SK-N-SH treated with all-trans-retinoic acid at 6 μM for 48 hours (cell line): Measurements from ENCODE around the gene DCDC2C.

Experiments used
- ATAC-seq: fragments of 200-7000 bp; cut with Tn5 transposase; 3 replicates; pipeline ENCODE4 v1.9.1; 2020; ENCODE audit warnings: mild to moderate bottlenecking, moderate library complexity
- ARNTL ChIP-seq: fragments of 450-650 bp; formaldehyde crosslinking; IDR thresholded peaks from 2 replicates; pipeline ENCODE4 v1.5.0; 2020; ENCODE audit warnings: low read depth, mild to moderate bottlenecking, moderate library complexity, borderline replicate concordance
- BACH2 ChIP-seq: fragments of 250-450 bp; sonication (Bioruptor Pico); IDR thresholded peaks from 2 replicates; pipeline ENCODE4 v1.9.0; 2021; ENCODE audit warnings: mild to moderate bottlenecking, borderline replicate concordance
- CSDC2 ChIP-seq: fragments of 250-450 bp; sonication (Bioruptor Pico); IDR thresholded peaks from 2 replicates; pipeline ENCODE4 v1.5.0; 2020; ENCODE audit warnings: mild to moderate bottlenecking, moderate library complexity
- CSRNP3 ChIP-seq: fragments of 250-450 bp; sonication (Bioruptor Pico); IDR thresholded peaks from 2 replicates; pipeline ENCODE4 v1.5.1; 2021; ENCODE audit warnings: mild to moderate bottlenecking, moderate library complexity
- ESRRG ChIP-seq: fragments of 250-450 bp; sonication (Bioruptor Pico); IDR thresholded peaks from 2 replicates; pipeline ENCODE4 v1.6.1; 2021; ENCODE audit warnings: mild to moderate bottlenecking
- GLIS3 ChIP-seq: fragments of 250-450 bp; sonication (Bioruptor Pico); IDR thresholded peaks from 2 replicates; pipeline ENCODE4 v1.5.0; 2020; ENCODE audit warnings: mild to moderate bottlenecking, moderate library complexity
- ISL1 ChIP-seq: fragments of 250-450 bp; sonication (Bioruptor Pico); IDR thresholded peaks from 2 replicates; pipeline ENCODE4 v2.1.2; 2022; ENCODE audit warnings: mild to moderate bottlenecking, moderate library complexity
- OSR1 ChIP-seq: fragments of 250-450 bp; sonication (Bioruptor Pico); IDR thresholded peaks from 2 replicates; pipeline ENCODE4 v1.8.0; 2022; ENCODE audit warnings: moderate library complexity, mild to moderate bottlenecking, inconsistent platforms
- PATZ1 ChIP-seq: fragments of 250-450 bp; sonication (Bioruptor Pico); IDR thresholded peaks from 2 replicates; pipeline ENCODE4 v1.8.0; 2020; ENCODE audit warnings: mild to moderate bottlenecking, moderate library complexity, borderline replicate concordance
- PPARA ChIP-seq: fragments of 250-450 bp; sonication (Bioruptor Pico); IDR thresholded peaks from 2 replicates; pipeline ENCODE4 v1.5.0; 2020; ENCODE audit warnings: mild to moderate bottlenecking, borderline replicate concordance
- RARB ChIP-seq: fragments of 250-450 bp; sonication (Bioruptor Pico); IDR thresholded peaks from 2 replicates; pipeline ENCODE4 v1.8.0; 2021; ENCODE audit warnings: mild to moderate bottlenecking, moderate library complexity
- TCF4 ChIP-seq: fragments of 250-450 bp; sonication (Bioruptor Pico); IDR thresholded peaks from 2 replicates; pipeline ENCODE4 v1.8.0; 2021; ENCODE audit warnings: mild to moderate bottlenecking, moderate library complexity, borderline replicate concordance
- TOX ChIP-seq: fragments of 250-450 bp; sonication (Bioruptor Pico); IDR thresholded peaks from 2 replicates; pipeline ENCODE4 v1.8.0; 2021; ENCODE audit warnings: mild to moderate bottlenecking, moderate library complexity, borderline replicate concordance
- TSHZ2 ChIP-seq: fragments of 250-450 bp; sonication (Bioruptor Pico); IDR thresholded peaks from 2 replicates; pipeline ENCODE4 v1.5.0; 2020; ENCODE audit warnings: mild to moderate bottlenecking, moderate library complexity
- ZFP3 ChIP-seq: fragments of 250-450 bp; sonication (Bioruptor Pico); IDR thresholded peaks from 2 replicates; pipeline ENCODE4 v1.5.0; 2020; ENCODE audit warnings: mild to moderate bottlenecking, moderate library complexity
- ZNF70 ChIP-seq: fragments of 450-650 bp; formaldehyde crosslinking; IDR thresholded peaks from 2 replicates; pipeline ENCODE4 v1.5.0; 2020; ENCODE audit warnings: mild to moderate bottlenecking, moderate library complexity
- ZNF8 ChIP-seq: fragments of 450-650 bp; formaldehyde crosslinking; IDR thresholded peaks from 2 replicates; pipeline ENCODE4 v1.5.0; 2020; ENCODE audit warnings: mild to moderate bottlenecking, moderate library complexity
- TF ChIP-seq, protein P1 (sequence below): fragments of 250-450 bp; sonication (Bioruptor Pico); IDR thresholded peaks from 2 replicates; pipeline ENCODE4 v1.8.0; 2021; ENCODE audit warnings: low read depth, mild to moderate bottlenecking, moderate library complexity, borderline replicate concordance
- TF ChIP-seq, protein P2 (sequence below): fragments of 250-450 bp; sonication (Bioruptor Pico); IDR thresholded peaks from 2 replicates; pipeline ENCODE4 v1.5.1; 2020; ENCODE audit warnings: low read depth, mild to moderate bottlenecking, moderate library complexity

Gene DCDC2C

GRCh38 chr2:3754280-3754679 is 50.9 kb downstream of the DCDC2C start (continued):
- TF ChIP-seq, protein P1, sequence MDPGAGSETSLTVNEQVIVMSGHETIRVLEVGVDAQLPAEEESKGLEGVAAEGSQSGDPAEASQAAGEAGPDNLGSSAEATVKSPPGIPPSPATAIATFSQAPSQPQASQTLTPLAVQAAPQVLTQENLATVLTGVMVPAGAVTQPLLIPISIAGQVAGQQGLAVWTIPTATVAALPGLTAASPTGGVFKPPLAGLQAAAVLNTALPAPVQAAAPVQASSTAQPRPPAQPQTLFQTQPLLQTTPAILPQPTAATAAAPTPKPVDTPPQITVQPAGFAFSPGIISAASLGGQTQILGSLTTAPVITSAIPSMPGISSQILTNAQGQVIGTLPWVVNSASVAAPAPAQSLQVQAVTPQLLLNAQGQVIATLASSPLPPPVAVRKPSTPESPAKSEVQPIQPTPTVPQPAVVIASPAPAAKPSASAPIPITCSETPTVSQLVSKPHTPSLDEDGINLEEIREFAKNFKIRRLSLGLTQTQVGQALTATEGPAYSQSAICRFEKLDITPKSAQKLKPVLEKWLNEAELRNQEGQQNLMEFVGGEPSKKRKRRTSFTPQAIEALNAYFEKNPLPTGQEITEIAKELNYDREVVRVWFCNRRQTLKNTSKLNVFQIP (CRISPR knock-in tag) = no peak
- TF ChIP-seq TCF4 (CRISPR knock-in tag) = no peak

DNA sequence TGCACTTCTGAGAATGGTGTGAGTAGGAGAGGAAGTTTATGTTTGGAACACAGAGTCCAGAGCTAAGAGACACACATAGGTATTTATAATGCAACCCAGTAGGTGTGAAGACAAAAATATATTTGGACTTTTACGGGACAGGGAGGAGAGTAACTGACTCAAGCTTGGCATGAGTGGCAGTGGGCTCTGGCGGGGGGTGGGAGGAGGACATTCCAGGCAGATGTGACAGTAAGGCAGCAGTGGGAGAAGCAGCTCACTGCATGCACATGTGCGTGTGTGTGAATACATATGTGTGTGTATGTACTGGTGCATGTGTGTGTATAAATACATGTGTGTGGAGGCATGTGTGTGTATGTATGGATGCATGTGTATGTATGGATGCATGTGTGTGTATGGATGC is 51.4 kb downstream of the DCDC2C start:
- no peak for ATAC-seq

DNA sequence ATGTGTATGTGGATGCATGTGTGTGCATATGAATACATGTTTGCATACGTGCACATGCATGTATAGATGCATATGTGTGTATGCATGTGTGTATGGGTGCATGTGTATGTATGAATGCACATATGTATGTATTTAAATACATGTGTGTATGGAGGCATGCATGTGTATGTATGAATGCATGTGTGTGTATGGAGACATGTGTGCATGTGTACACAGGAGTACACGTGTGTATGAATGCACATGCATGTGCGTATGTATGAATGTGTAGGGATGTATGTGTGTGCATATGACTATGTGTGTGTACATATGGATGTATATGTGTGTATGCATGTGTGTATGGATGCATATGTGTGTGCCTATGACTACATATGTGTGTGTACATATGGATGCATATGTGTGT is 51.9 kb downstream of the DCDC2C start:
- ATAC-seq = no peak
- no peak for TF ChIP-seq ZNF70 (CRISPR knock-in tag)
- no peak for TF ChIP-seq ESRRG
- TF ChIP-seq TOX (CRISPR knock-in tag) = no peak
- TF ChIP-seq ZNF8 (CRISPR knock-in tag) = no peak
- no peak for TF ChIP-seq OSR1 (CRISPR knock-in tag)
- TF ChIP-seq, protein P2, sequence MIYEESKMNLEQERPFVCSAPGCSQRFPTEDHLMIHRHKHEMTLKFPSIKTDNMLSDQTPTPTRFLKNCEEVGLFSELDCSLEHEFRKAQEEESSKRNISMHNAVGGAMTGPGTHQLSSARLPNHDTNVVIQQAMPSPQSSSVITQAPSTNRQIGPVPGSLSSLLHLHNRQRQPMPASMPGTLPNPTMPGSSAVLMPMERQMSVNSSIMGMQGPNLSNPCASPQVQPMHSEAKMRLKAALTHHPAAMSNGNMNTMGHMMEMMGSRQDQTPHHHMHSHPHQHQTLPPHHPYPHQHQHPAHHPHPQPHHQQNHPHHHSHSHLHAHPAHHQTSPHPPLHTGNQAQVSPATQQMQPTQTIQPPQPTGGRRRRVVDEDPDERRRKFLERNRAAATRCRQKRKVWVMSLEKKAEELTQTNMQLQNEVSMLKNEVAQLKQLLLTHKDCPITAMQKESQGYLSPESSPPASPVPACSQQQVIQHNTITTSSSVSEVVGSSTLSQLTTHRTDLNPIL (CRISPR knock-in tag) = no peak
- no peak for TF ChIP-seq ISL1
- TF ChIP-seq ZFP3 (CRISPR knock-in tag) = no peak
- TF ChIP-seq GLIS3 (CRISPR knock-in tag) = no peak
- TF ChIP-seq CSDC2 (CRISPR knock-in tag) = no peak
- TF ChIP-seq, all 23 proteins: peak for 0

More for the DNA sequence above, 51.4 kb downstream of the DCDC2C start:
- TF ChIP-seq TCF4 (CRISPR knock-in tag) (no peak), TSHZ2 (CRISPR knock-in tag) (no peak), RARB (no peak), BACH2 (CRISPR knock-in tag) (no peak), ZNF8 (CRISPR knock-in tag) (no peak), CSDC2 (CRISPR knock-in tag) (no peak), ESRRG (no peak), GLIS3 (CRISPR knock-in tag) (no peak), PATZ1 (CRISPR knock-in tag) (no peak), PPARA (CRISPR knock-in tag) (no peak), ARNTL (CRISPR knock-in tag) (no peak), TOX (CRISPR knock-in tag) (no peak)

DNA sequence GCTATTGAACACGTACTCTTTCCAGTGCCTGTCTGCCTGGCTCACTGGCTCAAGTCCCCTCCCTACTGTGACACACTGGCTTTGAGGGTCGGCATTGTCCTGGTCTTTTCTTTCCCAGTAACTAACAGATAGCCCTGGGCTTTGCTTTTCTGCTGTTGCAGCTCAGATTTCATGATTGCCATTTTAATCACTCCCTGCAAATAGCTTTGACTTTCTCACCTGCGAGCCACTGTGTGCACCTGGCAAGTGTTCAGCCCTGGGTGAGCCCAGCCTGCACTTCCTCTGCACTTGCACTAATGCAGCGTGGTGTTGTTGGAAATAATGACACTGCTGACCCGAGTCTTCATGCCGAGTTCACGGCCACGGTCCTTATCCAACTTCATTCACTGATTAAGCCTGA is 52.9 kb downstream of the DCDC2C start:
- ATAC-seq = no peak
- TF ChIP-seq CSRNP3 (CRISPR knock-in tag) (no peak), PPARA (CRISPR knock-in tag) (no peak)
- TF ChIP-seq, all 23 proteins: peak for 0
